H1 (cell line): ENCODE measurements around the gene CHIC1. TPM values are rescaled to one million over a fixed set of nuclear protein-coding genes. Genes with fewer than 3 reads are reported as not detected.
"Not testable (repeated sequence)": the region's sequence is repeated elsewhere in the genome, so short reads cannot be mapped to it uniquely, and the experiment has no call there.

ENCODE experiments used
- CTCF ChIA-PET: fragments of 300-600 bp; sonication (Branson Sonifier 250); formaldehyde crosslinking; loops from one replicate; lab custom pipeline; 2021; ENCODE audit not compliant: partially characterized antibody; lab: Charles Lee
- POLR2A ChIA-PET: fragments of 300-600 bp; sonication (Branson Sonifier 250); formaldehyde crosslinking; loops from one replicate; lab custom pipeline; 2021; ENCODE audit warnings: inconsistent platforms; ENCODE audit not compliant: partially characterized antibody; lab: Charles Lee
- DNase-seq, 2 experiments: peaks; one replicate each; pipeline versions ENCODE4 v3.0.0 to v3.0.0-alpha.2; 2010 to 2022; ENCODE audit warnings: low spot score in 2 of 2, low read depth in 1 of 2, mixed read lengths in 1 of 2
- FAIRE-seq: peaks from 2 replicates; lab custom pipeline; 2011; peaks lifted over from hg19 to GRCh38; lab: Jason Lieb, UNC
- H2AFZ ChIP-seq: 2 replicates; pipeline ENCODE4 v1.8.1; 2012; ENCODE audit warnings: low read length, inconsistent platforms
- H2AK5ac ChIP-seq: 2 replicates; pipeline ENCODE4 v1.6.1; 2013; ENCODE audit warnings: low read depth, low read length
- H2BK120ac ChIP-seq: replicated peaks from 2 replicates; pipeline ENCODE3; 2013; ENCODE audit warnings: low read depth, low read length, inconsistent platforms
- H2BK12ac ChIP-seq: 2 replicates; pipeline ENCODE4 v1.6.1; 2013; ENCODE audit warnings: low read depth, low read length
- H2BK15ac ChIP-seq: 2 replicates; pipeline ENCODE4 v1.6.1; 2013; ENCODE audit warnings: low read length
- H2BK20ac ChIP-seq: 2 replicates; pipeline ENCODE4 v1.6.1; 2013; ENCODE audit warnings: low read length
- H2BK5ac ChIP-seq: 2 replicates; pipeline ENCODE4 v1.6.1; 2013; ENCODE audit warnings: low read depth, low read length
- H3K14ac ChIP-seq: 2 replicates; pipeline ENCODE4 v1.6.1; 2013; ENCODE audit warnings: inconsistent platforms; ENCODE audit not compliant: insufficient read length
- H3K18ac ChIP-seq: 2 replicates; pipeline ENCODE4 v1.6.1; 2013; ENCODE audit warnings: low read length; ENCODE audit errors: extremely low read depth
- H3K23ac ChIP-seq: 2 replicates; pipeline ENCODE4 v1.6.1; 2013; ENCODE audit warnings: inconsistent platforms; ENCODE audit not compliant: insufficient read length
- H3K23me2 ChIP-seq: 2 replicates; pipeline ENCODE4 v1.6.1; 2013; ENCODE audit warnings: low read depth, low read length
- H3K27ac ChIP-seq: 2 replicates; pipeline ENCODE4 v1.6.1; 2011; ENCODE audit warnings: low read depth, low read length, inconsistent platforms
- H3K27me3 ChIP-seq, 4 experiments: replicated peaks in 1 of 4; 1 replicate in 1 of 4; 2 replicates in 3 of 4; pipeline versions ENCODE4 v1.6.1 to v1.8.1; 2011 to 2013; ENCODE audit warnings: low read length in 3 of 4, mild to moderate bottlenecking in 3 of 4, inconsistent platforms in 2 of 4, mixed read lengths in 2 of 4, moderate library complexity in 1 of 4; ENCODE audit not compliant: control insufficient read depth in 3 of 4, insufficient read depth in 3 of 4; ENCODE audit errors: extremely low read depth in 1 of 4
- H3K36me3 ChIP-seq, 4 experiments: 2 replicates each; pipeline versions ENCODE4 v1.6.1 to v1.8.1; 2011 to 2013; ENCODE audit warnings: mild to moderate bottlenecking in 4 of 4, low read length in 3 of 4, moderate library complexity in 2 of 4, control low read depth in 1 of 4, inconsistent platforms in 1 of 4; ENCODE audit not compliant: insufficient read depth in 4 of 4, control insufficient read depth in 2 of 4
- H3K4ac ChIP-seq: replicated peaks from 2 replicates; pipeline ENCODE3; 2013; ENCODE audit warnings: low read length, low read depth, mixed read lengths, inconsistent platforms; ENCODE audit not compliant: insufficient read length
- H3K4me1 ChIP-seq, 4 experiments: replicated peaks in 1 of 4; 1 replicate in 1 of 4; 2 replicates in 3 of 4; pipeline versions ENCODE4 v1.6.1 to v1.8.1; 2011 to 2013; ENCODE audit warnings: low read length in 3 of 4, inconsistent platforms in 2 of 4, mixed read lengths in 1 of 4; ENCODE audit not compliant: insufficient read depth in 4 of 4, control insufficient read depth in 3 of 4
- H3K4me2 ChIP-seq, 2 experiments: 2 replicates each; pipeline versions ENCODE4 v1.6.1 to v1.8.1; 2011 to 2013; ENCODE audit warnings: low read depth in 2 of 2, low read length in 2 of 2, control low read depth in 1 of 2, inconsistent platforms in 1 of 2, mild to moderate bottlenecking in 1 of 2; ENCODE audit not compliant: insufficient read depth in 1 of 2
- H3K4me3 ChIP-seq, 4 experiments: fragments of 200-600, 300-600 bp in 1 of 4; sonication (generic), shearing (Covaris generic), sonication (Bioruptor Twin) in 1 of 4; 2 replicates each; pipeline versions ENCODE4 v1.5.1 to v1.8.1; 2011 to 2016; ENCODE audit warnings: low read length in 4 of 4, low read depth in 3 of 4, control low read depth in 2 of 4, inconsistent platforms in 2 of 4, mild to moderate bottlenecking in 2 of 4, mixed read lengths in 1 of 4, moderate library complexity in 1 of 4; ENCODE audit not compliant: insufficient read depth in 2 of 4; ENCODE audit errors: extremely low read depth in 1 of 4
- H3K56ac ChIP-seq: replicated peaks from 2 replicates; pipeline ENCODE3; 2013; ENCODE audit warnings: low read depth, mild to moderate bottlenecking, mixed read lengths, low read length, inconsistent platforms; ENCODE audit not compliant: insufficient read length
- H3K79me1 ChIP-seq: 2 replicates; pipeline ENCODE4 v1.6.1; 2013; ENCODE audit warnings: low read depth, low read length, control low read depth
- H3K79me2 ChIP-seq, 2 experiments: 2 replicates each; pipeline versions ENCODE4 v1.6.1 to v1.8.1; 2012 to 2013; ENCODE audit warnings: low read length in 2 of 2, mild to moderate bottlenecking in 2 of 2, inconsistent platforms in 1 of 2; ENCODE audit not compliant: insufficient read depth in 2 of 2, control insufficient read depth in 1 of 2
- H3K9ac ChIP-seq, 4 experiments: replicated peaks in 1 of 4; 1 replicate in 1 of 4; 2 replicates in 3 of 4; pipeline versions ENCODE4 v1.6.1 to v1.8.1; 2011 to 2013; ENCODE audit warnings: low read depth in 3 of 4, low read length in 3 of 4, control low read depth in 2 of 4, mild to moderate bottlenecking in 2 of 4, moderate library complexity in 2 of 4, inconsistent platforms in 1 of 4; ENCODE audit errors: extremely low read depth in 1 of 4
- H3K9me3 ChIP-seq, 2 experiments: 2 replicates each; pipeline versions ENCODE4 v1.6.1 to v1.8.1; 2012 to 2013; ENCODE audit warnings: mild to moderate bottlenecking in 2 of 2, moderate library complexity in 2 of 2, control low read depth in 1 of 2, inconsistent platforms in 1 of 2, low read depth in 1 of 2, low read length in 1 of 2, mixed read lengths in 1 of 2; ENCODE audit not compliant: insufficient read depth in 2 of 2
- H4K20me1 ChIP-seq, 2 experiments: replicated peaks in 1 of 2; 2 replicates each; pipeline versions ENCODE3 to v1.8.1; 2011 to 2013; ENCODE audit warnings: inconsistent platforms in 2 of 2, low read length in 2 of 2, mild to moderate bottlenecking in 1 of 2; ENCODE audit not compliant: insufficient read depth in 2 of 2, control insufficient read depth in 1 of 2
- H4K5ac ChIP-seq: 2 replicates; pipeline ENCODE4 v1.6.1; 2013; ENCODE audit warnings: low read length, low read depth, mixed read lengths, inconsistent platforms; ENCODE audit not compliant: insufficient read length
- H4K8ac ChIP-seq: 2 replicates; pipeline ENCODE4 v1.8.0; 2013; ENCODE audit warnings: mild to moderate bottlenecking, moderate library complexity, low read length, inconsistent platforms; ENCODE audit not compliant: insufficient read depth; ENCODE audit errors: extremely low read depth
- H4K91ac ChIP-seq: replicated peaks from 2 replicates; pipeline ENCODE3; 2013; ENCODE audit warnings: low read length, mixed read lengths, inconsistent platforms; ENCODE audit not compliant: insufficient read length
- WGBS, 2 experiments: shearing (Covaris generic) in 1 of 2; methylation state at CpG; one replicate each; pipeline versions ENCODE4 v1.1.6 to v1.1.7; 2013 to 2015; ENCODE audit warnings: low lambda C conversion rate in 2 of 2, mixed read lengths in 2 of 2, inconsistent platforms in 1 of 2, low coverage in 1 of 2, missing lambda C conversion rate in 1 of 2; ENCODE audit not compliant: insufficient replicate concordance in 2 of 2, insufficient coverage in 1 of 2, insufficient read length in 1 of 2; ENCODE audit errors: extremely low coverage in 1 of 2, missing lambda C conversion rate in 1 of 2; 5-methylcytosine and 5-hydroxymethylcytosine counted together
- polyA plus RNA-seq, 7 experiments: library from polyadenylated mRNA; depleted of rRNA in 3 of 7; stranded (reverse) in 5 of 7; unstranded in 2 of 7; fragments of >200 nt in 5 of 7; fragments of 200-250 nt in 2 of 7; gene quantifications; 1 replicate in 5 of 7; 2 replicates in 1 of 7; 4 replicates in 1 of 7; pipeline versions ENCODE4 v1.2.1 to v1.2.3, GENCODE V29; 2011 to 2013; ENCODE audit warnings: missing spikeins in 2 of 7, mixed read lengths in 2 of 7
- total RNA-seq: library from RNA; stranded (reverse); fragmentation: NEBNext Ultra II Directional; extraction: Animal tissue kit (Norgen Biotek cat#: 25700); gene quantifications from 2 replicates; pipeline ENCODE4 v1.2.1, GENCODE V29; 2021

CHIC1 gene
- total and polyA plus RNA-seq, 2 of the 8 experiments (the other 6 are each of a cell fraction or from before 2014, with no cell fraction given) = 3.1 to 10.1 TPM

DNA sequence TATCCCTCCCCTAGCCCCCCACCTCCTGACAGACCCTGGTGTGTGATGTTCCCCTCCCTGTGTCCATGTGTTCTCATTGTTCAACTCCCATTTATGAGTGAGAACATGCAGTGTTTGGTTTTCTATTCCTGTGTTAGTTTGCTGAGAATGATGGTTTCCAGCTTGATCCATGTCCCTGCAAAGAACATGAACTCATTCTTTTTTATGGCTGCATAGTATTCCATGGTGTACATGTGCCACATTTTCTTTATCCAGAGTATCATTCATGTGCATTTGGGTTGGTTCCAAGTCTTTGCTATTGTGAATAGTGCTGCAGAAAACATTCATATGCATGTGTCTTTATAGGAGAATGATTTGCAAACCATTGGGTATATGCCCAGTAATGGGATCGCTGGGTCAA is 34.8 kb downstream of the CHIC1 start:
- H2BK15ac ChIP-seq, H4K5ac ChIP-seq, H2BK120ac ChIP-seq, H3K27me3 ChIP-seq, POLR2A ChIA-PET, CTCF ChIA-PET, H3K18ac ChIP-seq, H3K27ac ChIP-seq, H4K20me1 ChIP-seq, H3K79me1 ChIP-seq, H3K4me1 ChIP-seq, H2BK5ac ChIP-seq, H3K36me3 ChIP-seq, H4K8ac ChIP-seq, H3K4me2 ChIP-seq, H3K14ac ChIP-seq, H3K4me3 ChIP-seq, H3K9me3 ChIP-seq, H3K56ac ChIP-seq, H3K23ac ChIP-seq, H3K23me2 ChIP-seq, H3K9ac ChIP-seq, DNase-seq, H2AK5ac ChIP-seq, H3K79me2 ChIP-seq, H2AFZ ChIP-seq, FAIRE-seq, H3K4ac ChIP-seq, H4K91ac ChIP-seq, H2BK12ac ChIP-seq, H2BK20ac ChIP-seq: not testable (repeated sequence)
- WGBS, 2 experiments = 89% methylated on average over 1 of the region's 1 CpG; no CpG with 5 or more reads in 1 of the 2 experiments
